SU-DHL-6 (cell line): ENCODE measurements around the gene FBXO4.
"Not testable (repeated sequence)": the region's sequence is repeated elsewhere in the genome, so short reads cannot be mapped to it uniquely, and the experiment has no call there.

Experiments
- CTCF ChIP-seq: fragments of 200-600 bp; sonication (generic); IDR thresholded peaks from one replicate; pipeline ENCODE4 v1.5.1; 2017; ENCODE audit warnings: antibody characterized with exemption, mild to moderate bottlenecking, low read length, moderate library complexity; ENCODE audit not compliant: insufficient read depth, poor library complexity, severe bottlenecking
- EZH2phosphoT487 ChIP-seq: fragments of 200-600 bp; sonication (generic), shearing (Covaris generic); conservative IDR thresholded peaks from 2 replicates; pipeline ENCODE4 v1.6.1; 2018; ENCODE audit warnings: mild to moderate bottlenecking, antibody characterized with exemption, low read length, moderate library complexity, mixed read lengths

- not testable (repeated sequence) for TF ChIP-seq CTCF, EZH2phosphoT487
Observed at GRCh38 chr5:41945332-41945955, 20.4 kb downstream of the FBXO4 start.
